Stomach (tissue), 4 donors: Measurements from ENCODE around the gene MCTP1.

Experiments used
- POLR2AphosphoS5 ChIP-seq, 3 donors: sonication (generic); formaldehyde crosslinking; IDR thresholded peaks; one replicate each; pipeline ENCODE4 v1.6.1; 2016; ENCODE audit warnings: antibody characterized with exemption in 3 of 3
- TF ChIP-seq, protein P1 (sequence below), 7 experiments: fragments of 450-650 bp in 4 of 7; fragments of 200-600 bp in 3 of 7; sonication (generic) in 3 of 7; IDR thresholded peaks; one replicate each; pipeline ENCODE4 v1.5.1; 2016 to 2019; ENCODE audit warnings: antibody characterized with exemption in 7 of 7, control low read depth in 2 of 7, mild to moderate bottlenecking in 1 of 7

DNA sequence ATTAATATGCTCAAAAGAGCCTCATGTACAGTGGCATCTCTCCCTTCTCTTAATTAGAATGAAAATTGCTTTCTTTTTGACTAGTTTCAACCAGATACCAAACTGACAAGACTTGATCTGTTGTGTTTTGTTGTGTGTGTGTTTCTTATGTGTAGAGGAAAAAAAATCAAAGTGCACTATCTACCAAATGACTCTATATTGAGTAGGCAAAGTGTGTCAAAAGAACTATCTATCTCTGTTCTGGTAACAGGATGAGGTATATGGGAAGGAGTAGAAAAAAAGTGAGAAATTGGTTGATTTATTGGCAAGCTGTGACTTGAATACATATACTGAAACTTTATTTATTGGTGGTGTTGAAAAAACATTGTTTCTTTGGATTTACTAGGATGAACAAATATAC, 476.4 kb downstream of the MCTP1 start:
- TF ChIP-seq, protein P1, sequence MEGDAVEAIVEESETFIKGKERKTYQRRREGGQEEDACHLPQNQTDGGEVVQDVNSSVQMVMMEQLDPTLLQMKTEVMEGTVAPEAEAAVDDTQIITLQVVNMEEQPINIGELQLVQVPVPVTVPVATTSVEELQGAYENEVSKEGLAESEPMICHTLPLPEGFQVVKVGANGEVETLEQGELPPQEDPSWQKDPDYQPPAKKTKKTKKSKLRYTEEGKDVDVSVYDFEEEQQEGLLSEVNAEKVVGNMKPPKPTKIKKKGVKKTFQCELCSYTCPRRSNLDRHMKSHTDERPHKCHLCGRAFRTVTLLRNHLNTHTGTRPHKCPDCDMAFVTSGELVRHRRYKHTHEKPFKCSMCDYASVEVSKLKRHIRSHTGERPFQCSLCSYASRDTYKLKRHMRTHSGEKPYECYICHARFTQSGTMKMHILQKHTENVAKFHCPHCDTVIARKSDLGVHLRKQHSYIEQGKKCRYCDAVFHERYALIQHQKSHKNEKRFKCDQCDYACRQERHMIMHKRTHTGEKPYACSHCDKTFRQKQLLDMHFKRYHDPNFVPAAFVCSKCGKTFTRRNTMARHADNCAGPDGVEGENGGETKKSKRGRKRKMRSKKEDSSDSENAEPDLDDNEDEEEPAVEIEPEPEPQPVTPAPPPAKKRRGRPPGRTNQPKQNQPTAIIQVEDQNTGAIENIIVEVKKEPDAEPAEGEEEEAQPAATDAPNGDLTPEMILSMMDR (IDR thresholded peaks at IDR 0.05) = no peak
- TF ChIP-seq POLR2AphosphoS5 (IDR thresholded peaks at IDR 0.05) = no peak
